WTC11 (cell line): ENCODE measurements around the gene FFAR2. TPM values are rescaled to one million over a fixed set of nuclear protein-coding genes. Genes with fewer than 3 reads are reported as not detected.
A peak's percentile ranks its signal among the peaks of the same experiment; 100 is the strongest.

Experiments used
- ATAC-seq: fragments of 200-7000 bp; cut with Tn5 transposase; 2 replicates; pipeline ENCODE4 v1.10.0; 2021; ENCODE audit warnings: mild to moderate bottlenecking, moderate library complexity
- CTCF ChIA-PET: fragments of 300-600 bp; sonication (Branson Sonifier 250); formaldehyde crosslinking; loops from one replicate; lab custom pipeline; 2021; ENCODE audit warnings: antibody characterized with exemption; lab: Charles Lee
- POLR2A ChIA-PET: fragments of 350-600 bp; sonication (Branson Sonifier 250); formaldehyde crosslinking; loops from one replicate; lab custom pipeline; 2021; ENCODE audit warnings: antibody characterized with exemption; lab: Charles Lee
- DNase-seq: peaks from one replicate; pipeline ENCODE4 v3.0.0; 2021; ENCODE audit warnings: low spot score
- H3K27ac Mint-ChIP-seq: 2 replicates; pipeline ENCODE4 v1.8.0; 2021; ENCODE audit warnings: mixed read lengths
- H3K27me3 Mint-ChIP-seq: 2 replicates; pipeline ENCODE4 v1.8.0; 2021; ENCODE audit warnings: low read depth, mild to moderate bottlenecking, moderate library complexity, mixed read lengths
- H3K36me3 Mint-ChIP-seq: 2 replicates; pipeline ENCODE4 v1.8.0; 2021; ENCODE audit warnings: mixed read lengths
- H3K4me1 Mint-ChIP-seq: 2 replicates; pipeline ENCODE4 v1.8.0; 2022; ENCODE audit warnings: mixed read lengths
- H3K4me3 Mint-ChIP-seq: 2 replicates; pipeline ENCODE4 v1.8.0; 2021; ENCODE audit warnings: mild to moderate bottlenecking, moderate library complexity, mixed read lengths
- H3K9me3 Mint-ChIP-seq: 2 replicates; pipeline ENCODE4 v1.8.0; 2021; ENCODE audit warnings: mixed read lengths
- AFF4 ChIP-seq: sonication (generic); formaldehyde crosslinking; IDR thresholded peaks from 2 replicates; pipeline ENCODE4 v1.8.1; 2023; ENCODE audit warnings: mild to moderate bottlenecking, missing genetic modification reagents, borderline replicate concordance
- E2F1 ChIP-seq: sonication (generic); formaldehyde crosslinking; IDR thresholded peaks from 2 replicates; pipeline ENCODE4 v1.8.0; 2022; ENCODE audit warnings: mild to moderate bottlenecking, missing genetic modification reagents
- EMX1 ChIP-seq: fragments of 250-450 bp; sonication (Bioruptor Pico); IDR thresholded peaks from 2 replicates; pipeline ENCODE4 v1.8.0; 2021; ENCODE audit warnings: mild to moderate bottlenecking
- FOXK1 ChIP-seq: sonication (generic); formaldehyde crosslinking; IDR thresholded peaks from 2 replicates; pipeline ENCODE4 v1.8.0; 2022; ENCODE audit warnings: mild to moderate bottlenecking, moderate library complexity, missing genetic modification reagents
- GABPB1 ChIP-seq: sonication (generic); formaldehyde crosslinking; IDR thresholded peaks from 2 replicates; pipeline ENCODE4 v1.8.1; 2023; ENCODE audit warnings: mild to moderate bottlenecking, missing genetic modification reagents
- GRHL2 ChIP-seq: fragments of 250-450 bp; sonication (Bioruptor Pico); IDR thresholded peaks from 2 replicates; pipeline ENCODE4 v1.8.0; 2022; ENCODE audit warnings: mild to moderate bottlenecking, moderate library complexity; ENCODE audit not compliant: insufficient replicate concordance, severe bottlenecking
- HMGA2 ChIP-seq: fragments of 250-450 bp; sonication (Bioruptor Pico); IDR thresholded peaks from 2 replicates; pipeline ENCODE4 v1.4.0; 2021; ENCODE audit warnings: mild to moderate bottlenecking, moderate library complexity
- IRF1 ChIP-seq: sonication (generic); formaldehyde crosslinking; IDR thresholded peaks from 2 replicates; pipeline ENCODE4 v1.8.0; 2023; ENCODE audit warnings: missing genetic modification reagents
- MXD4 ChIP-seq: fragments of 250-450 bp; sonication (Bioruptor Pico); IDR thresholded peaks from 2 replicates; pipeline ENCODE4 v1.8.0; 2021; ENCODE audit warnings: mild to moderate bottlenecking, moderate library complexity, borderline replicate concordance
- NR1H2 ChIP-seq: sonication (generic); formaldehyde crosslinking; IDR thresholded peaks from 2 replicates; pipeline ENCODE4 v1.9.0; 2021; ENCODE audit warnings: mild to moderate bottlenecking, moderate library complexity, missing genetic modification reagents
- RELA ChIP-seq: sonication (generic); formaldehyde crosslinking; IDR thresholded peaks from 2 replicates; pipeline ENCODE4 v1.8.1; 2022; ENCODE audit warnings: missing genetic modification reagents, mild to moderate bottlenecking, borderline replicate concordance
- SMAD3 ChIP-seq: sonication (generic); formaldehyde crosslinking; IDR thresholded peaks from 2 replicates; pipeline ENCODE4 v1.8.0; 2022; ENCODE audit warnings: missing genetic modification reagents, mild to moderate bottlenecking, borderline replicate concordance
- TEAD1 ChIP-seq: sonication (generic); formaldehyde crosslinking; IDR thresholded peaks from 2 replicates; pipeline ENCODE4 v1.8.0; 2022; ENCODE audit warnings: mild to moderate bottlenecking, missing genetic modification reagents
- ZNF219 ChIP-seq: sonication (generic); formaldehyde crosslinking; IDR thresholded peaks from 2 replicates; pipeline ENCODE4 v1.8.0; 2023; ENCODE audit warnings: missing genetic modification reagents, mild to moderate bottlenecking, borderline replicate concordance
- ZNF416 ChIP-seq: fragments of 250-450 bp; sonication (Bioruptor Pico); IDR thresholded peaks from 2 replicates; pipeline ENCODE4 v1.9.0; 2021; ENCODE audit warnings: mild to moderate bottlenecking, inconsistent platforms
- ZNF671 ChIP-seq: fragments of 250-450 bp; sonication (Bioruptor Pico); IDR thresholded peaks from 2 replicates; pipeline ENCODE4 v1.8.0; 2021; ENCODE audit warnings: mild to moderate bottlenecking
- ZSCAN18 ChIP-seq: fragments of 250-450 bp; sonication (Bioruptor Pico); IDR thresholded peaks from 2 replicates; pipeline ENCODE4 v2.1.2; 2022; ENCODE audit warnings: mild to moderate bottlenecking, moderate library complexity
- total RNA-seq: library from RNA; stranded (reverse); gene quantifications from 3 replicates; pipeline ENCODE4 v1.2.3, GENCODE V29; 2021

The FFAR2 gene
- total RNA-seq, 1 experiment from 2014 or later = not detected

GRCh38 chr19:35437406-35437951, 10.6 kb upstream of the FFAR2 start:
- Mint-ChIP-seq H3K4me3 (no peak overlapping the region), H3K27ac (no peak overlapping the region), H3K36me3 (no peaks in the 10 kb centered on the region), H3K27me3 (peaks cover 5% of the 10 kb centered on the region), H3K4me1 (no peaks in the 10 kb centered on the region), H3K9me3 (no peaks in the 10 kb centered on the region)
- ATAC-seq = no peak
- TF ChIP-seq GABPB1 (CRISPR knock-in tag) = peak; percentile 71; the same call in 1 of the 2 replicates
- no peak for TF ChIP-seq HMGA2 (CRISPR knock-in tag)
- DNase-seq = no peak
- ChIA-PET POLR2A (no interaction called here), CTCF (interaction anchor here (1.3 to 1.4 kb wide), 2 partner anchors 10 to 58 kb away, joined by 3 to 5 read pairs; no protein-coding TSS in a partner anchor)

- H3K27me3 Mint-ChIP-seq = peaks cover 5% of the 10 kb centered on the region
- H3K9me3 Mint-ChIP-seq = no peaks in the 10 kb centered on the region
- no peaks in the 10 kb centered on the region for H3K36me3 Mint-ChIP-seq
- no peak overlapping the region for H3K4me3 Mint-ChIP-seq
- no peaks in the 10 kb centered on the region for H3K4me1 Mint-ChIP-seq
- no peak for ATAC-seq
- POLR2A ChIA-PET = interaction anchor here (0.6 kb wide), 1 partner anchor 18 kb away, joined by 6 read pairs; no protein-coding TSS in a partner anchor
- no peak for DNase-seq
- H3K27ac Mint-ChIP-seq = no peak overlapping the region
- CTCF ChIA-PET = interaction anchor here (1.3 kb wide), 1 partner anchor 11 kb away, joined by 3 read pairs; no protein-coding TSS in a partner anchor
- TF ChIP-seq NR1H2 (CRISPR knock-in tag) = no peak
- TF ChIP-seq ZNF219 (CRISPR knock-in tag) = no peak
- TF ChIP-seq FOXK1 (CRISPR knock-in tag) = no peak
- no peak for TF ChIP-seq RELA (CRISPR knock-in tag)
- no peak for TF ChIP-seq GRHL2 (CRISPR knock-in tag)
- TF ChIP-seq EMX1 (CRISPR knock-in tag) = no peak
- TF ChIP-seq AFF4 = no peak
- no peak for TF ChIP-seq ZSCAN18 (CRISPR knock-in tag)
- TF ChIP-seq ZNF416 (CRISPR knock-in tag) = no peak
- no peak for TF ChIP-seq MXD4 (CRISPR knock-in tag)
- TF ChIP-seq ZNF671 (CRISPR knock-in tag) = no peak
- TF ChIP-seq TEAD1 = no peak
- no peak for TF ChIP-seq IRF1 (CRISPR knock-in tag)
- TF ChIP-seq SMAD3 (CRISPR knock-in tag) = no peak
- TF ChIP-seq E2F1 (CRISPR knock-in tag) = no peak
- TF ChIP-seq, all 79 proteins: peak for 0
Measured at GRCh38 chr19:35438096-35438495, 10.0 kb upstream of the FFAR2 start.
